Astrocyte of the spinal cord (primary cell): ENCODE data around the gene TH.

Experiments
- DNase-seq: peaks from one replicate; pipeline ENCODE4 v3.0.0; 2011; ENCODE audit warnings: low read depth, low spot score
- H3K4me3 ChIP-seq: 2 replicates; pipeline ENCODE4 v1.5.1; 2011; ENCODE audit warnings: low read depth, mild to moderate bottlenecking, low read length, moderate library complexity
- CTCF ChIP-seq: IDR thresholded peaks from 2 replicates; pipeline ENCODE4 v1.5.1; 2012; ENCODE audit warnings: low read depth, mild to moderate bottlenecking, low read length, inconsistent platforms
- in situ Hi-C: cut with HindIII; loops from 2 replicates; pipeline ENCODE4 v1.10.0; 2017; ENCODE audit warnings: low sequenced_read_pairs

TH gene

GRCh38 chr11:2185324-2186085, 13.9 kb upstream of the TH start:
- H3K4me3 ChIP-seq = no peak overlapping the region
- DNase-seq = no peak
- in situ Hi-C loops = no loop called here
- TF ChIP-seq CTCF = no peak

GRCh38 chr11:2182692-2183474, 11.3 kb upstream of the TH start:
- in situ Hi-C loops = no loop called here
- DNase-seq = no peak
- no peak for TF ChIP-seq CTCF
- H3K4me3 ChIP-seq = no peak overlapping the region

- H3K4me3 ChIP-seq = no peak overlapping the region
- TF ChIP-seq CTCF = no peak
- in situ Hi-C loops = no loop called here
- no peak for DNase-seq
Measured at GRCh38 chr11:2182075-2182474, 10.5 kb upstream of the TH start.

GRCh38 chr11:2180789-2181370, 9.3 kb upstream of the TH start:
- no peak for DNase-seq
- TF ChIP-seq CTCF = no peak
- H3K4me3 ChIP-seq = no peak overlapping the region
- in situ Hi-C loops = no loop called here

GRCh38 chr11:2180347-2180746, 8.7 kb upstream of the TH start:
- no peak for TF ChIP-seq CTCF
- H3K4me3 ChIP-seq = no peak overlapping the region
- in situ Hi-C loops = no loop called here
- no peak for DNase-seq

- TF ChIP-seq CTCF = no peak
- no peak overlapping the region for H3K4me3 ChIP-seq
- no peak for DNase-seq
- in situ Hi-C loops = no loop called here
Measured at GRCh38 chr11:2179516-2179915, 7.9 kb upstream of the TH start.
